ENCODE data around the gene TADA2B.

The TADA2B gene

DNA sequence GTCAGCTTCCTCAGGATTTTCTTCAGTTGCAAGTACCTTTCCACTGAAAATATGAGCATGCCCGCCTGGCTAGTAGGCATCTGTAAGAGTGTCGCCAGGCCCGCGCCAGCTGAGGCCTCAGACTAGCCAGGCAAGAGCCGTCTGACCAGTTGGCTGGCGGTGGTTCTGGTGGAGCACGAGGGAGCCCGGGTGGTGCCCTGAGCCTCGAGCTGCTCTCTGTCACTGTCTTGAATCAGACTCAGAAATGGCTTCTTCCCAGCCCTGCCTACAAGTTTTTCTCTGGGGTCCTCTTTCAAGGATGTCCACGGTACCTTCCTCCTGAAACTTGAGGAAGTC lies 12.8 kb downstream of the TADA2B start:
- Histone ChIP-seq H3K4me3 (ENCODE audit: low read depth, low read length) (no peak overlapping the region), H3K27ac (ENCODE audit: low read depth, low read length) (no peak overlapping the region), H2AFZ (ENCODE audit: low read length, unreplicated experiment) (no peak overlapping the region), H3K79me2 (ENCODE audit: control insufficient read depth, insufficient read depth, low read length, unreplicated experiment) (peaks cover 15% of the 10 kb centered on the region), H3K27me3 (ENCODE audit: insufficient read depth, low read length) (no peaks in the 10 kb centered on the region), H3K36me3 (ENCODE audit: insufficient read depth, low read length) (peaks cover 30% of the 10 kb centered on the region; the same call in 1 of the 2 replicates), H3K4me1 (ENCODE audit: control insufficient read depth, insufficient read depth, low read length, unreplicated experiment) (peaks cover 3% of the 10 kb centered on the region)

DNA sequence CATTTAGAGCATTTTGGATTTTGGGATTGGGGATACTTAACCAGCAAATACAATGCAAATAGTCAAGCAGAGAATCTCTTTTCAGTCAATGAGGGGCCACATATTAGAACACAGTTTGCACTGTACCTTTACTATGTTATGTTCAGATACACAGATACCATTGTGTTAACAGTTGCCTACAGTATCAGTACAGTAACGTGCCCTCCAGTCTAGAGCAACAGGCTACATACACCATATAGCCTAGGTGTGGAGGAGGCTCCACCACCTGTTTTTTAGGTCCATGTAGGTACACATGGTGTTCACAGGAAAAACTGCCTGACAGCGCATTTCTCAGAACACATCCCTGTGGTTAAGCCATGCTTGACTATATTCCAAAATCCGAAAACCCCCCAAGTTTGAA lies 15.6 kb downstream of the TADA2B start:
- Histone ChIP-seq H3K4me1 (ENCODE audit: control insufficient read depth, insufficient read depth, low read length, unreplicated experiment) (peaks cover 3% of the 10 kb centered on the region), H3K36me3 (ENCODE audit: insufficient read depth, low read length) (peaks cover 37% of the 10 kb centered on the region), H3K79me2 (ENCODE audit: control insufficient read depth, insufficient read depth, low read length, unreplicated experiment) (peaks cover 16% of the 10 kb centered on the region)

DNA sequence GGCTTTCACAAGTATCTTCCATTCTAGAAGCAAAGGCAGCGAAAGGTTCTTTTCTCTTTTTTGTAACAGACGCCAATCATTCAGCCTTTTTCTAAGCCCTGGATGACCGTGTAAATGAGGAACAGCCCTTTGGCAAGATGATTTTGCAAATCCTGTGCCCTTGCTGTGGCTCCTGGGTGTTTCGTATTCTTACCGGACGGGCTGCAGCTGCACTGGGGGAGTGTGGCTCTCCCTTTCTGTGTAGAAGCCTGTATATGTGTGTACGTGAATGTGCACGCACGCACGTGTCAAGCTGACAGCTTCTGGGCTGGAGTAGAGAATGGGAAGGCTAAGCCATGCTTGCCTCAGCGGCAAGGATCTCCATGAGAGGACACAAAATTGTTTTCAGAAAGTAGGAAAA lies 16.5 kb downstream of the TADA2B start:
- Histone ChIP-seq H2AFZ (ENCODE audit: low read length, unreplicated experiment) (no peak overlapping the region), H3K79me2 (ENCODE audit: control insufficient read depth, insufficient read depth, low read length, unreplicated experiment) (peaks cover 23% of the 10 kb centered on the region), H3K27ac (ENCODE audit: low read depth, low read length) (no peak overlapping the region), H3K4me1 (ENCODE audit: control insufficient read depth, insufficient read depth, low read length, unreplicated experiment) (peaks cover 3% of the 10 kb centered on the region), H3K36me3 (ENCODE audit: insufficient read depth, low read length) (peaks cover 34% of the 10 kb centered on the region), H3K27me3 (ENCODE audit: insufficient read depth, low read length) (no peaks in the 10 kb centered on the region), H3K4me3 (ENCODE audit: low read depth, low read length) (no peak overlapping the region)

More for the DNA sequence above, 15.6 kb downstream of the TADA2B start:
- Histone ChIP-seq H3K27me3 (ENCODE audit: insufficient read depth, low read length) (no peaks in the 10 kb centered on the region), H3K27ac (ENCODE audit: low read depth, low read length) (no peak overlapping the region), H2AFZ (ENCODE audit: low read length, unreplicated experiment) (no peak overlapping the region), H3K4me3 (ENCODE audit: low read depth, low read length) (no peak overlapping the region)

DNA sequence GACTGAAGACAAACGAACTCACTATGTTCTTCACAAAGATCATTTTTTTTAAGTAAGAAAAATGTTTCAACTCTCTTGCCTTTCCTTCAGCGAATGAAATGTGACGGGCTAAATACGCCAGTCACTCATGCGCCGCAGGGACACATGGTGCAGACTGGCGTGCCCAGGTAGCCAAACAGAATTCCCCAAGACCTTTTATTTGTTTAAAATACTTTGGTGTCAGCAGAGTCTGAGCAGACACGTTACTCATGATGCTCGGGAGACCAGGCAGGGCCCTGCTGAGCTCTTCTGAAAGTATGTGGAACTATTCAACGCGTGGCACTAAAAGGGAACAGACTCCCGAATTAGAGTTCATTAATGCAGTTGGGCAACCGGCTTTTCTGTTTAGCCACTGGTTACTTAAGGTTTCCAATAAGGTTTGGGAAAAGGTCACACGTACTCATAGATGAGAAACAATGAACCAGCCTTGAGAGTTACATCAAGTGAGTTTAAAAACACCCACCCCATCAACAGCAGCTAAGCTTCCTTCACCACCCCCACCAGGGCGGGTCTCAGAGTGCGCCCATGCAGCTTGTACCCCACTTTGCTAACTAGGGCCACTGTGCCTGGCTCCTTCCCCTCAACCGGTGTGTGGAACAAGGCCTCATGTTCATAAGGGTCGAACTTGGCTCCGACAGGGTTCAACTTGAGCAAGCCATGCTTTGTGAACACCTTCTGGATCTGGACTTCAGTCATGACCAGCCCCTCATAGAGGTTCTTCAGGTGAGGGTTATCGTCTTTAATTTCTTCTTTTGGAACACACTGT lies 17.4 kb downstream of the TADA2B start:
- peaks cover under 1% of the 10 kb centered on the region for H3K4me1 ChIP-seq (ENCODE audit: control insufficient read depth, insufficient read depth, low read length, unreplicated experiment)
- H3K36me3 ChIP-seq (ENCODE audit: insufficient read depth, low read length), result peaks cover 34% of the 10 kb centered on the region
- H2AFZ ChIP-seq (ENCODE audit: low read length, unreplicated experiment), result no peak overlapping the region

GRCh38 chr4:7061815-7062214 lies 18.6 kb downstream of the TADA2B start:
- Histone ChIP-seq H3K27me3 (ENCODE audit: insufficient read depth, low read length) (no peaks in the 10 kb centered on the region), H3K36me3 (ENCODE audit: insufficient read depth, low read length) (peaks cover 28% of the 10 kb centered on the region), H3K4me3 (ENCODE audit: low read depth, low read length) (no peak overlapping the region), H3K79me2 (ENCODE audit: control insufficient read depth, insufficient read depth, low read length, unreplicated experiment) (peaks cover 36% of the 10 kb centered on the region), H3K4me1 (ENCODE audit: control insufficient read depth, insufficient read depth, low read length, unreplicated experiment) (peaks cover 9% of the 10 kb centered on the region), H2AFZ (ENCODE audit: low read length, unreplicated experiment) (no peak overlapping the region), H3K27ac (ENCODE audit: low read depth, low read length) (no peak overlapping the region)

More for the DNA sequence above, 17.4 kb downstream of the TADA2B start:
- Histone ChIP-seq H3K27me3 (ENCODE audit: insufficient read depth, low read length) (no peaks in the 10 kb centered on the region), H3K79me2 (ENCODE audit: control insufficient read depth, insufficient read depth, low read length, unreplicated experiment) (peaks cover 29% of the 10 kb centered on the region), H3K4me3 (ENCODE audit: low read depth, low read length) (no peak overlapping the region), H3K27ac (ENCODE audit: low read depth, low read length) (no peak overlapping the region)

GRCh38 chr4:7062816-7063215 lies 19.6 kb downstream of the TADA2B start:
- Histone ChIP-seq H3K36me3 (ENCODE audit: insufficient read depth, low read length) (peaks cover 28% of the 10 kb centered on the region), H3K4me1 (ENCODE audit: control insufficient read depth, insufficient read depth, low read length, unreplicated experiment) (peaks cover 11% of the 10 kb centered on the region), H3K27ac (ENCODE audit: low read depth, low read length) (no peak overlapping the region), H3K27me3 (ENCODE audit: insufficient read depth, low read length) (no peaks in the 10 kb centered on the region), H2AFZ (ENCODE audit: low read length, unreplicated experiment) (no peak overlapping the region), H3K79me2 (ENCODE audit: control insufficient read depth, insufficient read depth, low read length, unreplicated experiment) (peaks cover 46% of the 10 kb centered on the region), H3K4me3 (ENCODE audit: low read depth, low read length) (no peak overlapping the region)

- H3K4me1 ChIP-seq (ENCODE audit: control insufficient read depth, insufficient read depth, low read length, unreplicated experiment), result peaks cover 11% of the 10 kb centered on the region
- no peaks in the 10 kb centered on the region for H3K27me3 ChIP-seq (ENCODE audit: insufficient read depth, low read length)
- H3K4me3 ChIP-seq (ENCODE audit: low read depth, low read length), result no peak overlapping the region
- no peak overlapping the region for H2AFZ ChIP-seq (ENCODE audit: low read length, unreplicated experiment)
- no peak overlapping the region for H3K27ac ChIP-seq (ENCODE audit: low read depth, low read length)
- H3K36me3 ChIP-seq (ENCODE audit: insufficient read depth, low read length), result peaks cover 28% of the 10 kb centered on the region
- peaks cover 46% of the 10 kb centered on the region for H3K79me2 ChIP-seq (ENCODE audit: control insufficient read depth, insufficient read depth, low read length, unreplicated experiment)
These were observed 20.2 kb downstream of the TADA2B start for GRCh38 chr4:7063362-7063761.

- Histone ChIP-seq H3K27me3 (ENCODE audit: insufficient read depth, low read length) (no peaks in the 10 kb centered on the region), H3K79me2 (ENCODE audit: control insufficient read depth, insufficient read depth, low read length, unreplicated experiment) (peaks cover 46% of the 10 kb centered on the region), H3K27ac (ENCODE audit: low read depth, low read length) (no peak overlapping the region), H3K4me1 (ENCODE audit: control insufficient read depth, insufficient read depth, low read length, unreplicated experiment) (peaks cover 15% of the 10 kb centered on the region), H3K36me3 (ENCODE audit: insufficient read depth, low read length) (peaks cover 13% of the 10 kb centered on the region), H2AFZ (ENCODE audit: low read length, unreplicated experiment) (no peak overlapping the region), H3K4me3 (ENCODE audit: low read depth, low read length) (peak overlapping the region; percentile 90)
These were observed 22.8 kb downstream of the TADA2B start for GRCh38 chr4:7066006-7066405.

DNA sequence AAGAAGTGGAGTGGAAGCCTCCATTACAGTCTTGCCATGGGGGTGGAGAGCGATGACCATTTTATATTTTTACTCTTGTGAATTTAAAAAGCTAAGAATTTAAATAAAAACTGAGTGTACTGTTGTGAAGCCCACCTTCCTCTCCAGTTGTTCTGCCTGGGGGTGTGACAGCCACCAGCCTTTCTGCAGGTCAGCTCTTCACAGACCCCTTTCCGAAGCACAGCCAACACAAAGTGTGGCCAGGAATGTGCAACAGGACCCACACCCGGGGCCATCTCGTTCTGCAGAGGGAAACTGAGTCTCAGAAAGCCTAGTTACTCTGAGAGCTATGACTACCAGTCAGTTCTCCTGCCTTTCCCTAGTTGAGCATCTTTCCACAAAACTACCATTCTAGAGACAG lies 23.3 kb downstream of the TADA2B start:
- H3K27ac ChIP-seq (ENCODE audit: low read depth, low read length), result no peak overlapping the region
- peak overlapping the region; percentile 90 for H3K4me3 ChIP-seq (ENCODE audit: low read depth, low read length)
- peaks cover 46% of the 10 kb centered on the region for H3K79me2 ChIP-seq (ENCODE audit: control insufficient read depth, insufficient read depth, low read length, unreplicated experiment)
- no peaks in the 10 kb centered on the region for H3K27me3 ChIP-seq (ENCODE audit: insufficient read depth, low read length)
- no peak overlapping the region for H2AFZ ChIP-seq (ENCODE audit: low read length, unreplicated experiment)
- H3K36me3 ChIP-seq (ENCODE audit: insufficient read depth, low read length), result peaks cover 11% of the 10 kb centered on the region
- peaks cover 15% of the 10 kb centered on the region for H3K4me1 ChIP-seq (ENCODE audit: control insufficient read depth, insufficient read depth, low read length, unreplicated experiment)

DNA sequence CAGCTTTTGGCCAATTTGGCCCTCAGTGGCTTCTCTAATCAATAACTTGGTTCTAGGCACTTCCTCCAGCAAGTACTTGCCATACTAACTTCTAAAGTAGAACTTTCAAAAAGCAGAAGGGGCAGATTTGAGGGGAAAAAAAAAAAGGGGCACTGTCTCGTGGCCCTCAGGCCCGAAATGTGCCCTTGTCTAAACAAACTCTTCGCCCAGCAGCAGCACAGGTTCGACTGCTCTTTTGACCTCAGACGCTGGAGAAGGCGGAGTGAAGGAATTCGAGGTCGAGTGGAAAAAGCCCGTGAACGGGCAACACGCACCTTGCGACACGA lies 23.9 kb downstream of the TADA2B start:
- Histone ChIP-seq H3K4me3 (ENCODE audit: low read depth, low read length) (peak overlapping the region; percentile 90), H3K79me2 (ENCODE audit: control insufficient read depth, insufficient read depth, low read length, unreplicated experiment) (peaks cover 46% of the 10 kb centered on the region), H3K27me3 (ENCODE audit: insufficient read depth, low read length) (no peaks in the 10 kb centered on the region), H3K27ac (ENCODE audit: low read depth, low read length) (no peak overlapping the region), H3K36me3 (ENCODE audit: insufficient read depth, low read length) (peaks cover 11% of the 10 kb centered on the region), H2AFZ (ENCODE audit: low read length, unreplicated experiment) (peak overlapping the region; percentile 52), H3K4me1 (ENCODE audit: control insufficient read depth, insufficient read depth, low read length, unreplicated experiment) (peaks cover 15% of the 10 kb centered on the region)

Data from ACC112 (cell line).